CD4-positive, alpha-beta T cell (primary cell): ENCODE measurements around the gene ACVR2B. TPM values are rescaled to one million over a fixed set of nuclear protein-coding genes. Genes with fewer than 3 reads are reported as not detected.
A peak's percentile ranks its signal among the peaks of the same experiment; 100 is the strongest.

Experiments
- ATAC-seq: fragments of 200-7000 bp; cut with Tn5 transposase; one replicate; pipeline ENCODE4 v1.10.0; 2022; ENCODE audit warnings: mild to moderate bottlenecking; ENCODE audit not compliant: poor library complexity
- CTCF ChIA-PET: fragments of 350-600 bp; sonication (Branson Sonifier 250); formaldehyde crosslinking; loops from one replicate; lab custom pipeline; 2021; ENCODE audit warnings: antibody characterized with exemption, inconsistent platforms; lab: Charles Lee
- POLR2A ChIA-PET: fragments of 350-600 bp; sonication (Branson Sonifier 250); formaldehyde crosslinking; loops from one replicate; lab custom pipeline; 2021; ENCODE audit warnings: antibody characterized with exemption, inconsistent platforms; lab: Charles Lee
- DNase-seq, 14 experiments: peaks; one replicate each; pipeline ENCODE4 v3.0.0-alpha.2; 2013 to 2020; ENCODE audit warnings: mixed read lengths in 2 of 14
- H3K27ac ChIP-seq, 2 donors: one replicate each; pipeline versions ENCODE4 v1.5.1 to v1.7.0; 2013; ENCODE audit warnings: low read length in 2 of 2, low read depth in 1 of 2, mild to moderate bottlenecking in 1 of 2
- H3K27me3 ChIP-seq, 2 experiments: 1 replicate in 1 of 2; 2 replicates in 1 of 2; pipeline versions ENCODE4 v1.6.1 to v1.7.0; 2013; ENCODE audit warnings: low read length in 2 of 2, control low read depth in 1 of 2, mild to moderate bottlenecking in 1 of 2, moderate library complexity in 1 of 2; ENCODE audit not compliant: insufficient read depth in 2 of 2, control insufficient read depth in 1 of 2
- H3K36me3 ChIP-seq: one replicate; pipeline ENCODE4 v1.6.1; 2013; ENCODE audit warnings: low read length, control low read depth; ENCODE audit not compliant: insufficient read depth
- H3K4me1 ChIP-seq: one replicate; pipeline ENCODE4 v1.6.1; 2013; ENCODE audit warnings: low read length, control low read depth; ENCODE audit not compliant: insufficient read depth
- H3K4me3 ChIP-seq: one replicate; pipeline ENCODE4 v1.5.1; 2013; ENCODE audit warnings: mild to moderate bottlenecking, low read length, moderate library complexity
- H3K9me3 ChIP-seq, 2 experiments: 1 replicate in 1 of 2; 2 replicates in 1 of 2; pipeline versions ENCODE4 v1.6.1 to v1.7.0; 2013; ENCODE audit warnings: low read length in 2 of 2, mild to moderate bottlenecking in 2 of 2, control low read depth in 1 of 2, moderate library complexity in 1 of 2; ENCODE audit not compliant: control insufficient read depth in 1 of 2, insufficient read depth in 1 of 2
- H3K27ac Mint-ChIP-seq: one replicate; pipeline ENCODE4 v1.8.0; 2020; ENCODE audit warnings: mixed read lengths
- H3K27me3 Mint-ChIP-seq: one replicate; pipeline ENCODE4 v1.8.0; 2021; ENCODE audit warnings: mixed read lengths
- H3K36me3 Mint-ChIP-seq: one replicate; pipeline ENCODE4 v1.8.0; 2021; ENCODE audit warnings: low read depth, mixed read lengths
- H3K4me1 Mint-ChIP-seq: one replicate; pipeline ENCODE4 v1.8.0; 2021; ENCODE audit warnings: low read depth, mixed read lengths
- H3K4me3 Mint-ChIP-seq: one replicate; pipeline ENCODE4 v1.8.0; 2020; ENCODE audit warnings: mild to moderate bottlenecking, mixed read lengths
- H3K9me3 Mint-ChIP-seq: one replicate; pipeline ENCODE4 v1.8.0; 2020; ENCODE audit warnings: mixed read lengths
- CTCF ChIP-seq: fragments of 200-600 bp; IDR thresholded peaks from one replicate; pipeline ENCODE4 v1.8.0; 2022; ENCODE audit warnings: antibody characterized with exemption, mild to moderate bottlenecking
- intact Hi-C, 2 experiments: fragments of 100-400 bp; cut with DNase I in 1 of 2; cut with micrococcal nuclease in 1 of 2; formaldehyde crosslinking; loops; one replicate each; pipeline versions ENCODE4 v1.15.1 to v1.9.0; 2023 to 2025; cut with DNase I, micrococcal nuclease
- total RNA-seq, 174 experiments: library from RNA in 2 of 174; stranded (reverse) in 2 of 174; gene quantifications; one replicate each; pipeline ENCODE4 v1.2.3 and lab custom pipeline; 2021 to 2026

The ACVR2B gene
- total RNA-seq, 2 experiments from 2014 or later = 3.6 to 4.3 TPM

GRCh38 chr3:38453913-38454177 lies 155 bp downstream of the ACVR2B start:
- peak overlapping the region; percentile 77 for H3K4me3 ChIP-seq
- POLR2A ChIA-PET = interaction anchor here (1.4 to 2.0 kb wide), 3 partner anchors 16 to 289 kb away, joined by 4 to 10 read pairs (median 7); partner anchors contain the start of genes OXSR1 and XYLB
- intact Hi-C loops = no loop called here

DNA sequence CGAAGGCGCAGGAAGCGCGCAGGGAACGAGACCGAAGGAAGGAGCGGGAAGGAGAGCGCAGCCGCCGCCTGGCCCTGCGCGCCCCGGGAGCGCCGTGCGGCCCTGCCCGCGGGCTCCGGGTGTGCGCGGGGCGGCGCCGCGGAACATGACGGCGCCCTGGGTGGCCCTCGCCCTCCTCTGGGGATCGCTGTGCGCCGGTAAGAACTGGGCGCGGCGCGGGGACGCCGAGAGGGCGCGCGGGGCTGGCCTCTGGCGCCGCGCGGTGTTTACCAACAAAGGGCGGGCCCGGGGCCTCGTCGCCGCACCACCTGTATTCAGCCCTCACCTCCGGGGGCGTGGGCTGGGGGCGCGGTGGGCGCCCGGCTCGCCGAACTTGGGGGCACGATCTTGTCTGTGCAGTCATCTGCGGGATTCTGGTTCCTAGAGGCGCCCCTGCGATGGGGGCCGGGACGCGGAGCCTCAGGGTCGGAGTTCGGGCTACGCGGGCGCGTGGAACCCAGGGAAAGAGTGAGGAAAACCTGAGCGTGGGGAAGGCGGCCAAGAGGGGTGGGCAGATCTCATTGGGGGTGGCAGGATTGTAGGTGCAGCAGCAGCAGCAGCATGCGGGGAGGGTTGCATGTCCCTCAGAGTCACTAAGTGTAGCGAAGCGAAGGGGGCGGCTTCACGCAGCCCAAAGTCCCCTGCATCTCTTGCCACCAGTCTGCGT lies 641 bp downstream of the ACVR2B start:
- POLR2A ChIA-PET = interaction anchor here (0.7 to 2.3 kb wide), 7 partner anchors 16 to 289 kb away, joined by 3 to 10 read pairs (median 4); partner anchors contain the start of genes OXSR1 and XYLB
- Histone ChIP-seq H3K36me3 (no peaks in the 10 kb centered on the region), H3K4me1 (peaks cover 35% of the 10 kb centered on the region), H3K4me3 (peak overlapping the region; percentile 77), H3K27ac (no peak overlapping the region), H3K9me3 (peaks cover 0 to 3% of the 10 kb centered on the region in 2 experiments), H3K27me3 (no peaks in the 10 kb centered on the region)
- Mint-ChIP-seq H3K27me3 (no peaks in the 10 kb centered on the region), H3K4me3 (peak overlapping the region; percentile 99), H3K4me1 (peaks cover 44% of the 10 kb centered on the region), H3K36me3 (peaks cover 10% of the 10 kb centered on the region), H3K27ac (peak overlapping the region; percentile 85), H3K9me3 (peaks cover 5% of the 10 kb centered on the region)
- CTCF ChIA-PET = interaction anchor here (1.5 kb wide), 1 partner anchor 42 kb away, joined by 3 read pairs; the partner anchor contains the start of gene EXOG
- DNase-seq = peak in 8 of 14 experiments; percentile 15 to 78 (median 42)
- intact Hi-C loops = no loop called here
- peak; percentile 77 for ATAC-seq
- no peak for TF ChIP-seq CTCF

More at GRCh38 chr3:38453913-38454177, 155 bp downstream of the ACVR2B start:
- DNase-seq (no peak), ATAC-seq (no peak)
- no peak overlapping the region for H3K27ac ChIP-seq
- H3K36me3 ChIP-seq = no peaks in the 10 kb centered on the region
- peaks cover 35% of the 10 kb centered on the region for H3K4me1 ChIP-seq
- Mint-ChIP-seq H3K27ac (no peak overlapping the region), H3K4me1 (peaks cover 44% of the 10 kb centered on the region), H3K27me3 (no peaks in the 10 kb centered on the region), H3K9me3 (peaks cover 5% of the 10 kb centered on the region), H3K4me3 (no peak overlapping the region), H3K36me3 (peaks cover 10% of the 10 kb centered on the region)
- TF ChIP-seq CTCF = no peak
- peaks cover 0 to 3% of the 10 kb centered on the region in 2 experiments for H3K9me3 ChIP-seq
- CTCF ChIA-PET = no interaction called here
- no peaks in the 10 kb centered on the region for H3K27me3 ChIP-seq

DNA sequence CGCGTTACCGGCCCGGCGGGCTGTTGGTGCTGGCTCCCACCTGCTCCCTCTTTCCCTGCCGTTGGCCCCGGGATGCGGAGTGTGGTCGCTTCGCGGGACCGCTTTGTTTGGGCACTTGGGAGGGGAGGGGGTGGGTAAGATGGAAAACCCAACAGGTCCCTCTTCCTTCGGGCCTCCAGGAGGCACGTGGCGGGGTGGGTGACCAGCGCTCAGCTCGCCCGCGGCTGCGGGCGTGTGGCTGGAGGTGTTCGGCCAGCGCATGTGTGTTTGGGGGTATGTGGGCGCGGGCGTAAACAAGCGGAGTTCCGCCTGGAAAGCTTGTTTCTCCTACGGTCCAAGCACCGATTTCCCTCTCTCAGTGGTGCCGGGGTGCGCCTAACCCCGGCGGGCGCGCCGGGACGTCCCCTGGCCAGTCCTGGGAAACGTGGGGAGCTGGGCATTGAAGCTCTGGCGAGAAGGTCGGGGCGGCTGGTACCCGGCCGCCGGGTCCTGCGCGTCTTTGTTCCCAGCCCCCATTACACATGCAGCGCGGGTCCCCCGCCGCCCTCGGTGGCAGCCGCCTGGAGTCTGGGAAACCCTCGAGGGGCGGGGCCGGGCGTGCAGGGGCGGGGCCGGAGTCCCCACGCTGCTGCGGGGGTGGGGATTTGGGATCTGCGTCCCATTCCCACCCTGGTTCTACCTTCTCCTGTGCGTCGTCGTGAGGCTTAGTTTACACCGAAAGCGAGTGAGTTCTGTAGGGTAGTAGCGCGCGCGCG lies 1.4 kb downstream of the ACVR2B start:
- peak overlapping the region; percentile 99 for H3K4me3 Mint-ChIP-seq
- no peaks in the 10 kb centered on the region for H3K27me3 Mint-ChIP-seq
- Histone ChIP-seq H3K4me3 (peak overlapping the region; percentile 77), H3K9me3 (peaks cover 0 to 3% of the 10 kb centered on the region in 2 experiments), H3K36me3 (no peaks in the 10 kb centered on the region), H3K4me1 (peaks cover 35% of the 10 kb centered on the region), H3K27me3 (no peaks in the 10 kb centered on the region), H3K27ac (no peak overlapping the region)
- H3K4me1 Mint-ChIP-seq = peaks cover 44% of the 10 kb centered on the region
- TF ChIP-seq CTCF = no peak
- intact Hi-C loops = no loop called here
- H3K9me3 Mint-ChIP-seq = peaks cover 5% of the 10 kb centered on the region
- CTCF ChIA-PET = interaction anchor here (1.0 to 1.5 kb wide), 2 partner anchors 41 to 109 kb away, joined by 3 to 5 read pairs; partner anchors contain the start of genes EXOG and XYLB
- peaks cover 10% of the 10 kb centered on the region for H3K36me3 Mint-ChIP-seq
- DNase-seq (peak in 8 of 14 experiments; percentile 6 to 53 (median 34)), ATAC-seq (no peak)
- POLR2A ChIA-PET = interaction anchor here (0.7 to 2.3 kb wide), 9 partner anchors 10 to 109 kb away, joined by 3 to 8 read pairs (median 4); partner anchors contain the start of gene XYLB
- H3K27ac Mint-ChIP-seq = peak overlapping the region; percentile 85
